ENCODE measurements around the gene PYY. TPM values are rescaled to one million over a fixed set of nuclear protein-coding genes. Genes with fewer than 3 reads are reported as not detected.

The PYY gene
- total and polyA plus RNA-seq, 7 donors = 3.2 to 185 (median 47.8) TPM; not detected in 3

- 86 to 90% methylated on average over 7 of the region's 7 CpGs for WGBS, 2 donors
- Histone ChIP-seq H3K4me1 (peaks cover 0 to 12% (median 9%) of the 10 kb centered on the region in 4 donors), H3K27ac (no peak overlapping the region), H3K9me3 (no peaks in the 10 kb centered on the region), H3K27me3 (peaks cover 19 to 65% (median 33%) of the 10 kb centered on the region in 3 donors), H3K36me3 (no peaks in the 10 kb centered on the region), H3K4me3 (no peak overlapping the region)
- no peak for DNase-seq
- no peak for TF ChIP-seq POLR2AphosphoS5 (IDR thresholded peaks at IDR 0.05)
- TF ChIP-seq EP300 (IDR thresholded peaks at IDR 0.05) = no peak
- TF ChIP-seq POLR2A (IDR thresholded peaks at IDR 0.05) = no peak
- intact Hi-C loops (cut with DNase I) = no loop called here
Observed at GRCh38 chr17:43986225-43986981, 32.7 kb upstream of the PYY start.

- Histone ChIP-seq H3K4me3 (peak overlapping the region in 1 of 4 donors; percentile 47), H3K36me3 (no peaks in the 10 kb centered on the region), H3K27me3 (peaks cover 19 to 71% (median 33%) of the 10 kb centered on the region in 3 donors), H3K9me3 (no peaks in the 10 kb centered on the region), H3K27ac (no peak overlapping the region), H3K4me1 (peaks cover 0 to 12% (median 9%) of the 10 kb centered on the region in 4 donors)
- DNase-seq = no peak
- TF ChIP-seq CTCF (IDR thresholded peaks at IDR 0.05) (no peak), POLR2A (IDR thresholded peaks at IDR 0.05) (no peak), POLR2AphosphoS5 (IDR thresholded peaks at IDR 0.05) (no peak), EP300 (IDR thresholded peaks at IDR 0.05) (no peak)
- WGBS, 2 donors = 50 to 77% methylated on average over 8 of the region's 8 CpGs
- intact Hi-C loops (cut with DNase I) = no loop called here
Observed at GRCh38 chr17:43984521-43984920, 30.8 kb upstream of the PYY start.

GRCh38 chr17:43983515-43984411, 30.0 kb upstream of the PYY start:
- Histone ChIP-seq H3K27ac (no peak overlapping the region), H3K9me3 (no peaks in the 10 kb centered on the region), H3K4me1 (peaks cover 0 to 12% (median 9%) of the 10 kb centered on the region in 4 donors), H3K27me3 (peaks cover 19 to 76% (median 33%) of the 10 kb centered on the region in 3 donors), H3K4me3 (peak overlapping the region in 3 of 4 donors; percentile 23 to 47 (median 44)), H3K36me3 (no peaks in the 10 kb centered on the region)
- TF ChIP-seq EP300 (IDR thresholded peaks at IDR 0.05) = no peak
- TF ChIP-seq POLR2A (IDR thresholded peaks at IDR 0.05) = no peak
- no peak for TF ChIP-seq CTCF (IDR thresholded peaks at IDR 0.05)
- no peak for TF ChIP-seq POLR2AphosphoS5 (IDR thresholded peaks at IDR 0.05)
- intact Hi-C loops (cut with DNase I) = no loop called here
- DNase-seq = peak; percentile 68
- WGBS, 2 donors = 1 to 4% methylated on average over 78 of the region's 78 CpGs

GRCh38 chr17:43983196-43983514, 29.4 kb upstream of the PYY start:
- intact Hi-C loops (cut with DNase I) = no loop called here
- Histone ChIP-seq H3K27me3 (peaks cover 19 to 76% (median 33%) of the 10 kb centered on the region in 3 donors), H3K27ac (no peak overlapping the region), H3K9me3 (no peaks in the 10 kb centered on the region), H3K4me3 (no peak overlapping the region), H3K4me1 (peaks cover 0 to 12% (median 9%) of the 10 kb centered on the region in 4 donors), H3K36me3 (no peaks in the 10 kb centered on the region)
- 7 to 17% methylated on average over 5 of the region's 5 CpGs for WGBS, 2 donors
- TF ChIP-seq POLR2AphosphoS5 (IDR thresholded peaks at IDR 0.05) (no peak), POLR2A (IDR thresholded peaks at IDR 0.05) (no peak), CTCF (IDR thresholded peaks at IDR 0.05) (no peak), EP300 (IDR thresholded peaks at IDR 0.05) (no peak)
- DNase-seq = no peak

- TF ChIP-seq POLR2AphosphoS5 (IDR thresholded peaks at IDR 0.05) = no peak
- no peak for TF ChIP-seq CTCF (IDR thresholded peaks at IDR 0.05)
- no peak for TF ChIP-seq POLR2A (IDR thresholded peaks at IDR 0.05)
- TF ChIP-seq EP300 (IDR thresholded peaks at IDR 0.05) = no peak
- no peak for DNase-seq
- no peak overlapping the region for H3K4me3 ChIP-seq
- H3K27ac ChIP-seq = no peak overlapping the region
- no peaks in the 10 kb centered on the region for H3K9me3 ChIP-seq
- WGBS, 2 donors = 77 to 90% methylated on average over 2 of the region's 2 CpGs
- H3K27me3 ChIP-seq = peaks cover 19 to 72% (median 28%) of the 10 kb centered on the region in 3 donors
- intact Hi-C loops (cut with DNase I) = no loop called here
- H3K4me1 ChIP-seq = peaks cover 0 to 12% (median 9%) of the 10 kb centered on the region in 4 donors
- H3K36me3 ChIP-seq = no peaks in the 10 kb centered on the region
Observed at GRCh38 chr17:43982171-43982570, 28.4 kb upstream of the PYY start.
